ENCODE measurements around the gene TTC39C.
"Not testable (repeated sequence)": the region's sequence is repeated elsewhere in the genome, so short reads cannot be mapped to it uniquely, and the experiment has no call there.

The TTC39C gene

GRCh38 chr18:24052053-24052452 lies 37.5 kb downstream of the TTC39C start:
- DNase-seq (ENCODE audit: low read depth in 2 of 2, low spot score in 1 of 2) = no peak

DNA sequence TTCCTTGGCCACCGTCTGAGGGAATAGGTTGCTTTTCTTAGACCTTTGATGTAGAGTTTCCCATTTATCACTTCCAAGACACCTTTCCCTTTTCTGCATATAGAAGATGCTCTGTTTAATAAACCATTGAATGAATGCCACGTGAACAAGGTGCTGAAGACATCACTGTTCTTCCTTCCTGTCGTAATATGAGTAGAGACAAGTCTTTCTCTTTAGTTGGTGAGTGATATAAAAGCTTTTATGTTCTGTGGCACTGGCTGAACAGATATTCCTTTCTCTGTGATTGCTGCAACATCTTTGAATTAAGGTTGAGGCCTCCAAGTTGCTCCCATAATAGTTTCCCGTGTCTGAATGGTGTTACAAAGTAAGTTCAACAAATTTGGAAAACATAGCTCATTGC lies 38.7 kb downstream of the TTC39C start:
- no peak for DNase-seq (ENCODE audit: low read depth in 2 of 2, low spot score in 1 of 2)

DNA sequence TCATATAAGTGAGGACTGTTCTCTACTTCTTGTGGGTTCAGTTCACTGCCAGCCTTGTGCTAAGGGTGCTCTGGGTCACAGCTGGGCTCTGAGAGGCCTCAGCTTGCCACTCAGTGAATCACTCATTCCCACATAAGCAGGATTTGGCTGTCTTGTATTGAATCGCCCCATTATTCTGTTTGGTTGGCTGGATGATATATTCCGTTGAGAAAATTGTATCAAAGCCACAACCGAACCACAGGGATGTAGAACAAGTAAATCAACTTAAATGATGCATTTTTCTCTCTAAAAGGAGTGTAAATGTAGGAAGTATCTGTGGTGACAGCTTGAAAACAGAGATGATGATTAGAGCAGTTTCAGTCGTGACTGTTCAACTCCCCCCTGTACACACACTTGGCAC lies 39.6 kb downstream of the TTC39C start:
- DNase-seq (ENCODE audit: low read depth in 2 of 2, low spot score in 1 of 2) = no peak

DNA sequence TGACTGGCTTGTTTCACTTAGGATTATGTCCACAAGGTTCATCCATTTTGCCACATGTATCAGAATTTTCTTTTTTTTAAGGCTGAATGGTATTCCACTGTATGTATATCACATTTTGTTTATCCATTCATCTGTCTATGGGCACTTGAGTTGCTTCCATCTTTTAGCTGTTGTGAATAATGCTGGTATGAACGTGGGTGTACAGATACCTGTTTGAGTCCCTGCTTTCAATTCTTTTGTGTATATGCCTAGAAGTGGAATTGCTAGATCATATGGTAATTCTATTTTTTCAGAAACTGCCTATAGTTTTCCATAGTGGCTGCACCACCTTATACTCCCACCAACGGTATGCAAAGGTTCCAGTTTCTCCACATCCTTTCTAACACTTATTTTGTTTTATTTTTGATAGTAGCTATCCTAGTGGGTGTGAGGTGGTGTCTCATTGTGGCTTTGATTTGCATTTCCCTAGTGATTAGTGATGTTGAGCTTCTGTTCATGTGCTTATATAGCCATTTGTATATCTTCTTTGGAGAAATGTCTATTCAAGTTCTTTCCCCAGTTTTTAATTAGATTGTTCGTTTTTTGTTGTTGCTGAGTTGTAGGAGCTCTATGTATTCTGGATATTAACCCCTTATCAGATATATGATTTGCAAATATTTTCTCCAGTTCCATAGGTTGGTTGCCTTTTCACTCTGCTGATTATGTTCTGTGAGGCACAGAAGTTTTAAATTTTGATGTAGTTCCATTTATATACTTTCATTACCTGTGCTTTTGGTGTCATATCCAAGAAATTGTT lies 40.7 kb downstream of the TTC39C start:
- DNase-seq (ENCODE audit: low read depth in 2 of 2, low spot score in 1 of 2) = no peak

- DNase-seq (ENCODE audit: low read depth in 2 of 2, low spot score in 1 of 2) = no peak
Measured at GRCh38 chr18:24055878-24056277, 41.3 kb downstream of the TTC39C start.

GRCh38 chr18:24056506-24056905 lies 42.0 kb downstream of the TTC39C start:
- DNase-seq (ENCODE audit: low read depth in 2 of 2, low spot score in 1 of 2) = no peak

- no peak for DNase-seq (ENCODE audit: low read depth in 2 of 2, low spot score in 1 of 2)
Measured at GRCh38 chr18:24057804-24058203, 43.2 kb downstream of the TTC39C start.

DNA sequence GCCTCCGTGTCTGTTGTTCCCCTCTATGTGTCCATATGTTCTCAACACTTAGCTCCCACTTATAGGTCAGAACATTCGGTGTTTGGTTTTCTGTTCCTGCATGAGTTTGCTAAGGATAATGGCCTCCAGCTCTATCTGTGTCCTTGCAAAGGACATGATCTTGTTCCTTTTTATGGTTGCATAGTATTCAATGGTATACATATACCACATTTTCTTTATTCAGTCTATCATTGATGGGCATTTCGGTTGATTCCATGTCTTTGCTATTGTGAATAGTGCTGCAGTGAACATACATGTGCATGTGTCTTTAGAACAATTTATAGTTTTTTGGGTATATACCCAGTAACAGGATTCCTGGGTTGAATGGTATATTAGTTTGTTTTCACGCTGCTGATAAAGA lies 44.8 kb downstream of the TTC39C start:
- DNase-seq (ENCODE audit: low read depth in 2 of 2, low spot score in 1 of 2) = not testable (repeated sequence)

DNA sequence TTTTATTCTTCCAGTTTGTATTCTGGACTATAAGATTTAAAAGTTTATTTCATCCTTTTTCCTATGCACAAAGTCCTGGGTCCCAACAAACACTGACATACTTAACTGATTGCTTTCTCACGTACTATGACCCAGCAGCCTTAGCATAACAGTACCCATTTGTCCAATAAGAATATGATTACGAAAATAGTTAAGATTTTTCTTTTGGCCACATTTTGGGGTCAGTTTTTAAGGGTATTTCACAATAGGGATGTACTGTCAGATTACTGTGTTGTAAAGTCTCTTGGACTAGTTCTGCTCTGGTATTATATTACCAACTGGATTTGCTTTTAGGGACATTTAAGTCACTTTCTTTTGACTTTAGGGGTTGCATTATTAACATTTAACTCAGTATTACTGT lies 46.1 kb downstream of the TTC39C start:
- DNase-seq (ENCODE audit: low read depth in 2 of 2, low spot score in 1 of 2) = no peak

DNA sequence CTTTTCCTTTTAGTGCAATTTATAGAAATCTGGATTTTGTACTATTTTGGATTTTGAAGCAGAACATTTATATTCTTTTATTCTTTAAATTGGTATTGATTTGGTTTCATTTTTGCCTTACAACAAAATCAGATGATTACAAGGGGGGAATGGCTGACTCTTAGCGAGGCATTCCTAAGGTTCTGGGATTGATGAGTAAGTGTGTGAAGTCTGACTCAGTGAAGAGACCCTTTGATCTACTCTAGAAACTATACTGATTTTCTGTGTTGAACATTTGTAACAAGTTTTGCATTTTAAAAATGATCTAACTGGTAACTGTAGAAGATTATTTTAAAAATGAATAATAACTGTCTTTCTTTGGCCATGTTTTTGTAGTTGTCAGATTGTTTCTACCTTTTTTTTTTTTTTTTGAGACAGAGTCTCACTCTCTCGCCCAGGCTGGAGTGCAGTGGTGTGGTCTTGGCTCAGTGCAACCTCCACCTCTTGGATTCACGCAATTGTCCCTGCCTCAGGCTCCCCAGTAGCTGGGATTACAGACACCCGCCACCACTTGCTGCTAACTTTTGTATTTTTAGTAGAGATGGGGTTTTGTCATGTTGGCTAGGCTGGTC lies 48.7 kb downstream of the TTC39C start:
- no peak for DNase-seq (ENCODE audit: low read depth in 2 of 2, low spot score in 1 of 2)

- no peak for DNase-seq (ENCODE audit: low read depth in 2 of 2, low spot score in 1 of 2)
Measured at GRCh38 chr18:24064391-24065100, 50.0 kb downstream of the TTC39C start.

GRCh38 chr18:24065906-24066305 lies 51.4 kb downstream of the TTC39C start:
- DNase-seq (ENCODE audit: low read depth in 2 of 2, low spot score in 1 of 2) = no peak

GRCh38 chr18:24068945-24069693 lies 54.6 kb downstream of the TTC39C start:
- no peak for DNase-seq (ENCODE audit: low read depth in 2 of 2, low spot score in 1 of 2)

DNA sequence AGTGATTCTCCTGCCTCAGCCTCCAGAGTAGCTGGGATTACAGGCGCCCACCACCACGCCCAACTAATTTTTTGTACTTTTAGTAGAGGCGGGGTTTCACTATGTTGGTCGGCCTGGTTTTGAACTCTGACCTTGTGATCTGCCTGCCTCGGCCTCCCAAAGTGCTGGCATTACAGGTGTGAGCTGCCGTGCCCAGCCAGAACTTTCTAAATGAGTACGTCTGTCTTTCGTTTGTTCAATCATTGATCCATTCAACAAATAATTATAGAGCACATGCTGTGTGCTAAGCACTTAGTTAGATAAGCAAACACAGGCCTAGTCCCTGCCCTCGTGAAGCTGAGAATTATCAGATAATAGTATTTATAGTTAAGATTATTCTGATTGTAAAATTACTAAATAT lies 56.5 kb downstream of the TTC39C start:
- DNase-seq (ENCODE audit: low read depth in 2 of 2, low spot score in 1 of 2) = no peak

- DNase-seq (ENCODE audit: low read depth in 2 of 2, low spot score in 1 of 2) = no peak
Measured at GRCh38 chr18:24071779-24072178, 57.2 kb downstream of the TTC39C start.

DNA sequence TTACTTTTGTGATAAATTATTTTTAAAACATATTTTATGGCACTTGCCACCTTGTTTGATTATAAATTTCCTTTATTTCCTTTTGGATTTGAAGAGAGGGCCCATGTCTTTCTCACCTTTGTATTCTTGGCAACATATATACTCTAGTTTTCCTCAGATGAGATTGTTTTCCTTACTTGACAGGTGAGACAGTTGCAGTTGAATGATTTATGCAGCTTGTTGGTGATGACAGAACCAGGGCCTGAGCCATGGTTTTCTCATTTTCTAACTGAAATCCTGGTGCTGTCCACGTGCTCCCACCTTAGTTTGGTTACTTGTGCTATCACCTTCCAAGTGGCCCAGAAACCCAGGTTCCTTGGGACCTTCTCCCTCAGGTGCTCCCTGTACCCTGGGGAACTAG lies 58.2 kb downstream of the TTC39C start:
- DNase-seq (ENCODE audit: low read depth in 2 of 2, low spot score in 1 of 2) = no peak

GRCh38 chr18:24073791-24074190 lies 59.2 kb downstream of the TTC39C start:
- no peak for DNase-seq (ENCODE audit: low read depth in 2 of 2, low spot score in 1 of 2)

- DNase-seq (ENCODE audit: low read depth in 2 of 2, low spot score in 1 of 2) = not testable (repeated sequence)
Measured at GRCh38 chr18:24074757-24075156, 60.2 kb downstream of the TTC39C start.

GRCh38 chr18:24075767-24076597 lies 61.4 kb downstream of the TTC39C start:
- peak; percentile 38 to 66 for DNase-seq (ENCODE audit: low read depth in 2 of 2, low spot score in 1 of 2)

- no peak for DNase-seq (ENCODE audit: low read depth in 2 of 2, low spot score in 1 of 2)
Measured at GRCh38 chr18:24076950-24077349, 62.4 kb downstream of the TTC39C start.

DNA sequence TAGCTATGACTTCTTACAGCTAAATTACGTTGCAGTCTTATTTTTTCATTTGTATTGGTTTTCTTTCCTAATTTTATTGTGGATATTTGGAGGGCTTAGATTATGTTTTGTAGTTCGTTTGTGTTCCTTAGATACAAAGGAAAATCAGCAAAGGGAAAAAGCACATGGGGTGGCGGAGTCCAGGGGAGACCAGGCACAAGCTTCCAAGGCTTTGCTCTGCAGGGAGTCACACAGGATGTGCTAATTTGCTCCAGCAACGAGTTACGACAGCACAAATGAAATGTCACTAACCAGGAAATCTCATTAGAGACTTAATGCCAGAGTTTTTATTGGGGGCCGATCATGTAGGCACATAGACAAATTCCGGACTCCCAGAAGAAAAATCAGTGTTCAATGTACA lies 63.8 kb downstream of the TTC39C start:
- DNase-seq (ENCODE audit: low read depth in 2 of 2, low spot score in 1 of 2) = no peak

All from stimulated activated CD8-positive, alpha-beta memory T cell treated with anti-CD3 and anti-CD28 coated beads, Interleukin-4, amount 100 ng/mL, for 4 hours (primary cell).